DND-41 (cell line): Measurements from ENCODE around the gene PDE4A.

Experiments
- ATAC-seq: fragments of 200-7000 bp; cut with Tn5 transposase; 3 replicates; pipeline ENCODE4 v1.9.1; 2021; ENCODE audit warnings: low read depth; ENCODE audit not compliant: insufficient read depth
- DNase-seq: peaks from one replicate; pipeline ENCODE4 v3.0.0-alpha.2; 2020
- H2AFZ ChIP-seq: 2 replicates; pipeline ENCODE4 v1.6.0; 2012; ENCODE audit warnings: low read depth, low read length
- H3K27ac ChIP-seq: 2 replicates; pipeline ENCODE4 v1.5.1; 2012; ENCODE audit warnings: low read length, inconsistent platforms
- H3K27me3 ChIP-seq: fragments of 200-600 bp; sonication (generic); 2 replicates; pipeline ENCODE4 v1.6.0; 2012; ENCODE audit warnings: low read length, mild to moderate bottlenecking, inconsistent platforms; ENCODE audit not compliant: insufficient read depth, poor library complexity
- H3K36me3 ChIP-seq: 2 replicates; pipeline ENCODE4 v1.5.1; 2012; ENCODE audit warnings: low read length, inconsistent platforms; ENCODE audit not compliant: insufficient read depth
- H3K4me1 ChIP-seq: 2 replicates; pipeline ENCODE4 v1.5.1; 2012; ENCODE audit warnings: mild to moderate bottlenecking, low read length; ENCODE audit not compliant: insufficient read depth
- H3K4me2 ChIP-seq: 2 replicates; pipeline ENCODE4 v1.6.0; 2012; ENCODE audit warnings: mild to moderate bottlenecking, moderate library complexity, low read length, inconsistent platforms; ENCODE audit not compliant: insufficient read depth
- H3K4me3 ChIP-seq, 2 experiments: fragments of 200-600 bp in 1 of 2; shearing (Covaris generic) in 1 of 2; 2 replicates each; pipeline ENCODE4 v1.5.1; 2012 to 2016; ENCODE audit warnings: inconsistent platforms in 2 of 2, low read length in 2 of 2, mild to moderate bottlenecking in 2 of 2, low read depth in 1 of 2, moderate library complexity in 1 of 2
- H3K79me2 ChIP-seq: 2 replicates; pipeline ENCODE4 v1.6.0; 2012; ENCODE audit warnings: low read length, inconsistent platforms; ENCODE audit not compliant: insufficient read depth
- H3K9ac ChIP-seq: 2 replicates; pipeline ENCODE4 v1.6.0; 2012; ENCODE audit warnings: low read depth, mild to moderate bottlenecking, inconsistent platforms, low read length, moderate library complexity
- H3K9me3 ChIP-seq: 2 replicates; pipeline ENCODE4 v1.5.1; 2012; ENCODE audit warnings: low read length, moderate library complexity, mild to moderate bottlenecking, inconsistent platforms; ENCODE audit not compliant: insufficient read depth, severe bottlenecking
- H4K20me1 ChIP-seq: 2 replicates; pipeline ENCODE4 v1.6.0; 2012; ENCODE audit warnings: low read length; ENCODE audit not compliant: insufficient read depth
- EZH2 ChIP-seq: IDR thresholded peaks from 3 replicates; pipeline ENCODE4 v1.6.1; 2012; ENCODE audit warnings: borderline replicate concordance, low read depth, mild to moderate bottlenecking, moderate library complexity, low read length, inconsistent platforms; ENCODE audit not compliant: severe bottlenecking
- TF ChIP-seq, protein P1 (sequence below): IDR thresholded peaks from 2 replicates; pipeline ENCODE4 v1.5.1; 2012; ENCODE audit warnings: borderline replicate concordance, low read length, moderate library complexity, mild to moderate bottlenecking; ENCODE audit not compliant: poor library complexity, severe bottlenecking; ENCODE audit errors: extremely low read depth

Gene PDE4A

GRCh38 chr19:10431943-10432735 lies 11.8 kb downstream of the PDE4A start:
- Histone ChIP-seq H3K4me3 (peak overlapping the region in 1 of 2 experiments; percentile 32; a peak in 1 of 4 replicates), H2AFZ (peak overlapping the region; percentile 39; the same call in 1 of the 2 replicates), H3K4me2 (peak overlapping the region; percentile 53), H3K36me3 (no peaks in the 10 kb centered on the region), H3K79me2 (no peaks in the 10 kb centered on the region), H3K27me3 (no peaks in the 10 kb centered on the region), H3K4me1 (peaks cover 12% of the 10 kb centered on the region), H3K27ac (no peak overlapping the region), H3K9me3 (no peaks in the 10 kb centered on the region), H3K9ac (peak overlapping the region; percentile 34; the same call in 1 of the 2 replicates), H4K20me1 (no peaks in the 10 kb centered on the region; the same call in 1 of the 2 replicates)
- DNase-seq (peak; percentile 51), ATAC-seq (peak; percentile 67)
- TF ChIP-seq EZH2 = no peak
- TF ChIP-seq, protein P1, sequence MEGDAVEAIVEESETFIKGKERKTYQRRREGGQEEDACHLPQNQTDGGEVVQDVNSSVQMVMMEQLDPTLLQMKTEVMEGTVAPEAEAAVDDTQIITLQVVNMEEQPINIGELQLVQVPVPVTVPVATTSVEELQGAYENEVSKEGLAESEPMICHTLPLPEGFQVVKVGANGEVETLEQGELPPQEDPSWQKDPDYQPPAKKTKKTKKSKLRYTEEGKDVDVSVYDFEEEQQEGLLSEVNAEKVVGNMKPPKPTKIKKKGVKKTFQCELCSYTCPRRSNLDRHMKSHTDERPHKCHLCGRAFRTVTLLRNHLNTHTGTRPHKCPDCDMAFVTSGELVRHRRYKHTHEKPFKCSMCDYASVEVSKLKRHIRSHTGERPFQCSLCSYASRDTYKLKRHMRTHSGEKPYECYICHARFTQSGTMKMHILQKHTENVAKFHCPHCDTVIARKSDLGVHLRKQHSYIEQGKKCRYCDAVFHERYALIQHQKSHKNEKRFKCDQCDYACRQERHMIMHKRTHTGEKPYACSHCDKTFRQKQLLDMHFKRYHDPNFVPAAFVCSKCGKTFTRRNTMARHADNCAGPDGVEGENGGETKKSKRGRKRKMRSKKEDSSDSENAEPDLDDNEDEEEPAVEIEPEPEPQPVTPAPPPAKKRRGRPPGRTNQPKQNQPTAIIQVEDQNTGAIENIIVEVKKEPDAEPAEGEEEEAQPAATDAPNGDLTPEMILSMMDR = no peak

DNA sequence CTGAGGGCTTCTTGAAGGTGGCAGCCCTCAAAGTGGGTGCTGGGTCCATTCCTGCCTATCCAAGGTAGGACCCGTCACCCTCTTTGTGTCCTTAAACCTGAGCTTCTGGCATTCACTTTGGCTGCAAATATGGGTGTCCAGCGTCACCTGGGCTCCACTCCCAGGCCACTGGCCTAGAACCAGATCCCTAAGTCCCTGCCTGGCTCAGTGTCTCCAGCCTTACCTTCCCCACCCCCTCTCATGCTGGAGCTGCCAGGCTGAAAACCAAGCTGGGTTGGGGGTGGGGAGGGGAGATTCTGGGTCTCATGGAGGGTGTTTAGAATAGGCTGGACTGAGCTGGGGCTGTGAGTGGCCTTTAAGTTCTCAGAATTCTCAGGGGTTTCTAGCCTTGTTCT lies 12.4 kb downstream of the PDE4A start:
- peaks cover 12% of the 10 kb centered on the region for H3K4me1 ChIP-seq
- DNase-seq = no peak
- no peak overlapping the region; the same call in 1 of the 2 replicates for H3K4me2 ChIP-seq
- H3K9me3 ChIP-seq = no peaks in the 10 kb centered on the region
- no peaks in the 10 kb centered on the region; the same call in 1 of the 2 replicates for H4K20me1 ChIP-seq
- no peak for ATAC-seq
- H3K27ac ChIP-seq = no peak overlapping the region
- H2AFZ ChIP-seq = no peak overlapping the region
- H3K79me2 ChIP-seq = no peaks in the 10 kb centered on the region
- no peaks in the 10 kb centered on the region for H3K27me3 ChIP-seq
- H3K9ac ChIP-seq = peak overlapping the region; percentile 34; the same call in 1 of the 2 replicates
- TF ChIP-seq, protein P1 = no peak
- no peak for TF ChIP-seq EZH2
- H3K4me3 ChIP-seq = no peak overlapping the region; a peak in 1 of 4 replicates
- no peaks in the 10 kb centered on the region for H3K36me3 ChIP-seq

DNA sequence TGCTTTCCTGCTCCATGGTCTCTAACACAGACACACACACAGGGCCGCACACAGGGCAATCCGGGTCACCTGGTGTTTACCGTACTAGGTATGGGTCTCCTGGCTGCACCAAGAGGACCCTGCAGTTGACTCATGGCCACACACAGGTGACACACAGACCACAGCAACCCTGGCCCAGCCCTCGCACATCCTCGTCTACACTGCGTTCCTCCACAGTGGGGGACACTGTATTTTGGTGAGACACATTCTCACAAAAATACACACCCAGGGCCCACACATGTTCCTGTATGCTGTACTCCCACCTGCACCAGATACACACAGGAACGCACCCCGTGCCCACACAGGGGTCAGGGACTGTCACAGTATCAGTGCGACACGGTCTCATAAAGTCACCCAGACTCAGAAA lies 12.8 kb downstream of the PDE4A start:
- H2AFZ ChIP-seq = no peak overlapping the region
- H3K36me3 ChIP-seq = no peaks in the 10 kb centered on the region
- H3K4me2 ChIP-seq = no peak overlapping the region
- no peak for ATAC-seq
- no peak overlapping the region for H3K9ac ChIP-seq
- no peak overlapping the region for H3K4me3 ChIP-seq
- peaks cover 12% of the 10 kb centered on the region for H3K4me1 ChIP-seq
- H3K27me3 ChIP-seq = no peaks in the 10 kb centered on the region
- no peak for DNase-seq
- TF ChIP-seq, protein P1 = no peak
- no peak for TF ChIP-seq EZH2
- no peaks in the 10 kb centered on the region; the same call in 1 of the 2 replicates for H4K20me1 ChIP-seq
- H3K79me2 ChIP-seq = no peaks in the 10 kb centered on the region
- H3K9me3 ChIP-seq = no peaks in the 10 kb centered on the region
- H3K27ac ChIP-seq = no peak overlapping the region
